A549 treated with GW870086 at 1 μM for 4 hours (cell line): ENCODE results near the gene ZNF544. TPM values are rescaled to one million over a fixed set of nuclear protein-coding genes. Genes with fewer than 3 reads are reported as not detected.

ENCODE experiments used
- total RNA-seq: library from RNA; stranded (reverse); fragments of 200-300 nt; extraction: Qiagen RNA extraction; gene quantifications from 5 replicates; pipeline ENCODE4 v1.2.3, GENCODE V29; 2022; ENCODE audit warnings: low read depth

ZNF544 gene
- 15.8 to 22.5 TPM (median 18.2 TPM) in 5 replicates for total RNA-seq

GRCh38 chr19:58228585-58229254, at the start of gene ZNF544:
Gene ZNF544 (plus strand): TSS chr19:58228914. CDS start chr19:58244024, 15,110 bp downstream.

GRCh38 chr19:58182989-58183816, 45.5 kb upstream of the ZNF544 start, which contains the start of gene ZNF274:
Gene ZNF274 (plus strand): TSS chr19:58183061. CDS start chr19:58183966, 905 bp downstream.

DNA sequence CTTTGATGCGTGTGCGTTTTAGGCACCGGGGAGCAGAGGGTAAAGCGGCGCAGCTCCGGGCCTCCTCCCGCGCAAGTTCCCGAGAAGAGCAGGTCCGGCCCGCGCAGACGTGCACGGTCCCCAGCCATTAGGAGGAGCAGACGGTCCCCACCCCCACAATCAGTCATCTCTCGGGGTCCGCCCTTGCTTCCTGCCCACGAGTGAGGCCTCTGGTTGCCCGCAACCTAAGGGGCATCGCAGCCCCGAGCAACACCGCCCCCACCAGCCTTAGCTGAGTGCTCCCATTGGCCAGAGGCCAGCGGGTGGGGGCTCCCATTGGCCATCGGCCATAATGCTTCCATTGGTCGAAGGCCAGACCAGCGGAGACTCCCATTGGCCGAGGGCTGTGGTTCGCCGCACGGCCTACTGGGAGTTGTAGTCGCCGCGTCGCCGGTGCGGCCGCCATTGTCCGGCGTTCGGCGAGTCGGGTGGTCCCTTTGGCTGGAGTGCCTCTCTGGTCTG, 49.9 kb downstream of the ZNF544 start, which contains the start of gene ZNF8:
Gene ZNF8, plus strand, starts transcription at position 415 of the 501 bp plus-strand sequence. CDS start 127 bp downstream, outside the sequence.

DNA sequence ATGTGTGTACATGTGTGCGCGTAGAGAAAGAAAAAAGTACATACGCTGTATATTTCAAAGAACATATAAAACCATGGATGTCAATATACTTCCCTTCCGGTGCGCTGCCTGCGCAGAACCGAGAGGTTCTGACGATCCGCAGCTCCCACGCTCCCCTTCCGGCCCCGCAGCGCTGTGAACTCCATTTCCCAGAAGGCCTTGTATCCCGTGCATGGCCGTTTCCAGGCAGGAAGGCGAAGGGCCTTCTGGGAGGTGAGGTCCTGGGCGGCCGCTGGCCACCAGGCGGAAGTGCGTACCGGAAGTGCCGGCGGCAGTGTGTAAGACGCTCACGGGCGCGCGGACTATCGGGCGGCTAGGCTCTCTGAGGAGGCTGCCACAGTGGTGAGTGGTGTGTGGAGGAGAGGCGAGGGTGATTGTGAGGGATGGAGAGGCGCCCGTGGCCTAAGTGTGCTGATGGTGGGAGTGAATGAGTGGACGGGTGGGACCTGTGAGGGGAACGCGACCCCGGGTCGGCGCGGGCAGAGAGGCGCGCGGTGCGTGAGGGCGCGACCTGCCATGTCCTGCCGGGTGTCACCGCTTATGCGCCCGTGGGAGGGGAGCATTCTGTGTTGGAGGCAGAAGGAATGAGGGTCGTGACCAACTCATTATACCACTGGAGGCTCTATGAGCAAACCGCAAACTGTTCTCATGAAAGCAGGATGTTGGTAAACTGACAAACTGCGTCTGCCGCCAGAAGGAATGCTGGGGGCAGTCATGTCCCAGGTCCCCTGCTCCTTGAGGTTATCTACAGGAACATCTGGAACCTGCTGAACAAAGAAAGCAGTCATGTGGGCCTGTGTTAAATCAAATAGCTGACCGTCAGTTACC, 76.6 kb downstream of the ZNF544 start, which contains the start of gene ERVK3-1:
Gene ERVK3-1, plus strand, starts transcription at position 313 of the 867 bp plus-strand sequence. CDS start 6,792 bp downstream, outside the sequence.

Other genes with a start within 250 kb of the ZNF544 start
- 1.3 to 3.4 TPM (median 2.5 TPM) in 5 replicates for gene ZNF606, start 226.1 kb upstream of the ZNF544 start, total RNA-seq
- not detected in 5 replicates for gene ZSCAN1, start 194.9 kb upstream of the ZNF544 start, total RNA-seq
- gene ZNF135, start 169.6 kb upstream of the ZNF544 start, total RNA-seq = not detected in 5 replicates
- 1.9 to 2.7 TPM (median 2.1 TPM) in 5 replicates for gene ZSCAN18, start 130.7 kb upstream of the ZNF544 start, total RNA-seq
- gene ZNF329, start 78.1 kb upstream of the ZNF544 start, total RNA-seq = 2.6 to 3.4 TPM (median 2.9 TPM) in 5 replicates
- 12.7 to 15.3 TPM (median 13.7 TPM) in 5 replicates for gene ZNF274, start 45.9 kb upstream of the ZNF544 start, total RNA-seq
- gene ZNF8, start 50.0 kb downstream of the ZNF544 start, total RNA-seq = 0.93 to 1.3 TPM (median 0.97 TPM) in 5 replicates
- 89.0 to 109 TPM (median 96.0 TPM) in 5 replicates for gene ERVK3-1, start 76.5 kb downstream of the ZNF544 start, total RNA-seq
- 2.1 to 2.7 TPM (median 2.4 TPM) in 5 replicates for gene ZSCAN22, start 98.1 kb downstream of the ZNF544 start, total RNA-seq
- 11.1 to 14.3 TPM (median 13.5 TPM) in 5 replicates for gene A1BG, start 124.6 kb downstream of the ZNF544 start, total RNA-seq
- gene ZNF497, start 133.8 kb downstream of the ZNF544 start, total RNA-seq = 0.77 to 1.4 TPM (median 1.1 TPM) in 5 replicates
- gene ZNF837, start 152.1 kb downstream of the ZNF544 start, total RNA-seq = 0.98 to 1.5 TPM (median 1.4 TPM) in 5 replicates
- 2,355 to 2,530 TPM (median 2,454 TPM) in 5 replicates for gene RPS5, start 158.4 kb downstream of the ZNF544 start, total RNA-seq
- 0.13 to 0.15 TPM in 2 of 5 replicates, not detected in the others for gene RNF225, start 166.7 kb downstream of the ZNF544 start, total RNA-seq
- gene ZNF584, start 179.7 kb downstream of the ZNF544 start, total RNA-seq = 18.1 to 21.1 TPM (median 20.1 TPM) in 5 replicates
- 0.06 to 0.14 TPM (median 0.13 TPM) in 5 replicates for gene ZNF132, start 211.2 kb downstream of the ZNF544 start, total RNA-seq
- gene ZNF324B, start 222.7 kb downstream of the ZNF544 start, total RNA-seq = 5.3 to 8.0 TPM (median 6.5 TPM) in 5 replicates
- 7.6 to 9.7 TPM (median 9.1 TPM) in 5 replicates for gene ZNF324, start 238.2 kb downstream of the ZNF544 start, total RNA-seq
- gene ZNF446, start 247.4 kb downstream of the ZNF544 start, total RNA-seq = 11.1 to 12.6 TPM (median 12.1 TPM) in 5 replicates